Stimulated activated CD4-positive, alpha-beta T cell treated with anti-CD3 and anti-CD28 coated beads, TNF-alpha, amount 100 ng/mL, for 1 hour (primary cell): Measurements from ENCODE around the gene SERAC1.
"Not testable (repeated sequence)": the region's sequence is repeated elsewhere in the genome, so short reads cannot be mapped to it uniquely, and the experiment has no call there.

Source experiments
- DNase-seq, 3 donors: peaks; one replicate each; pipeline ENCODE4 v3.0.0-alpha.2; 2020; ENCODE audit warnings: low read depth in 3 of 3, low spot score in 1 of 3

The SERAC1 gene

DNA sequence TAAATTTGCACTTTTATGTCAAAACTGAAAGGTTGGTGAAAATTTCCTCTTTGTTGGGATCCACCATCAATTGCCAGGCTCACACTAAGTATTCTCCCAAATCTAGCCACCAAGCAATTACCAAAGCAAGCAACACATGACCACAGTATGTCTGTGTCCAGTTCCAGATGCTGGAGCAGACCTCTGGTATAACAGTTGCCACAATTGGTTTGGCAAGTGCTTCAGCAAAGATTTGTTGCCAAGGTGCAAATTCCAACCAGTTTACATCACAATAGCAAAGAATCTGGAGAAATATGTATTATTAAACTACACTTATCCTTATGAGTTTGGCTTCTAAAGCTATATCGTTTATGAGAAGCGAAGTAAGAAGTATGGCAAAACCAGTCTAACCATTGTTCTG is 6.5 kb upstream of the SERAC1 start:
- no peak for DNase-seq

- no peak for DNase-seq
Observed at GRCh38 chr6:158174024-158174423, 6.0 kb upstream of the SERAC1 start.

DNA sequence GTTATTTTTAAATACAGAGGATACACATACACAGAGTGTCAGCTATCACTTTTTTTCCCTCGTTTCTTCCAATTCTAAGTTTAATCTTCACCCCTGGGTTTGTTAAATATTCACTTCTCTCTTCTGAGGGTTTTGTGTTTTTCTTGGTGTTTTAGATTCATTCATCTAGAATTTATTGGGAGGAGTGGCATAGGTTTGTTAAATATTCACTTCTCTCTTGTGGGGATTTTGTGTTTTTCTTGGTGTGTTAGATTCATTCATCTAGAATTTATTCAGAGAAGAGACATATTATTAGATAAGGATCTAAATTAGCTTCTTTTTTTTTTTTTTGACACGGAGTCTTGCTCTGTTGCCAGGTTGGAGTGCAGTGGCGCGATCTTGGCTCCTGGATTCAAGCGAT is 3.9 kb upstream of the SERAC1 start:
- no peak for DNase-seq

DNA sequence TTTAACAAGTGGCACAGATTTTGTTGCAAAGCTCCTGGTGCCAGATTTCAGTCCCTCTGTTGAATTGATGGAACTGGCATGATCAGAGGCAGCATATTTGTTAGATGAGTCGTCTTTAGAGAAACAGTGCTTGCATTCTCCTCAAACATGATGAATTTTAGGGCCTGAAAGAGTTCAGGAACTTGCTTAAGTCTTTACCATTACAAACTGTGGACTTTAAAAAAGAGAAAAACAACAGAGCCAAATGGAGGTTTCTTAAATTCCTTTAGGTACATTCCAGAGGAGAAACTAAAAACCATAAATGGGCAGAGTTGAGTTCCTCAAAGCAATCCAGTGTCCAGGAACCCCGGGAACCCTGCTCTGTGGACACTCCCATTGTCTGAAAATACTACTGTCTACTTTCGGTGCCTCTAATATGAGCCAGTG is 2.6 kb upstream of the SERAC1 start:
- no peak for DNase-seq

GRCh38 chr6:158169634-158170033 is 1.6 kb upstream of the SERAC1 start:
- DNase-seq = not testable (repeated sequence)

GRCh38 chr6:158165919-158166416 is 2.1 kb downstream of the SERAC1 start:
- DNase-seq = no peak

GRCh38 chr6:158164579-158165170 is 3.4 kb downstream of the SERAC1 start:
- DNase-seq = no peak

DNA sequence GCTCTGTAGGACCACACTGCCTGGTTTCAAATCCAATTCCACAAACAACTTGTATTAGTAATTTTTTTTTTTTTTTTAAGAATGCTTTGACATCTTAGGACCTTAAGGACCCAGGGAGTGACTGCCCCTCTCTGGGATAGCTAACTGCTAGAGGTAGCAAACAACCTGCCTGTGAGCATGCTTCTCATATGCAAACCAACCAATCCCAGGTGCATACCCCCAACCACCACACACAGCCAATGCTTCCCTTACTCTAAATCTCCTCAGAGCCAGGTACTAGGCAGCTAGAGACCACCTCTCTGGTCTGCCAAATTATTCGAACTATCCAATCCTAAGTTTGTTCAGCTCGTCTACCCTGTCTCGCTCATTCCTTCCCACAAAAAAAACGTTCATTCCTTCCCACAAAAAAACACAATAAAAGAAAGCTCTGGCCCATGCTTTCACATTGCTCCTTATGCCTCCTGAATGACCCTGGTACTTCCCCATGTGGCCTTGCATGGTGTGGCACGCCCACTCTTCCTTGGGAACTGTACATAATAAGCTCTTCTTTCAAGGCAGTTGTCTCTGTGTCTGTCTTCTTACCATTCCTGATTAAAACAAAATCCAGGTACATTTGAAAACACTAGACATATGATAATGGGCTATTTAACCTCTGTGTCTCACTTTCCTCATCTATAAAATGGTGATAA is 6.4 kb downstream of the SERAC1 start:
- no peak for DNase-seq

DNA sequence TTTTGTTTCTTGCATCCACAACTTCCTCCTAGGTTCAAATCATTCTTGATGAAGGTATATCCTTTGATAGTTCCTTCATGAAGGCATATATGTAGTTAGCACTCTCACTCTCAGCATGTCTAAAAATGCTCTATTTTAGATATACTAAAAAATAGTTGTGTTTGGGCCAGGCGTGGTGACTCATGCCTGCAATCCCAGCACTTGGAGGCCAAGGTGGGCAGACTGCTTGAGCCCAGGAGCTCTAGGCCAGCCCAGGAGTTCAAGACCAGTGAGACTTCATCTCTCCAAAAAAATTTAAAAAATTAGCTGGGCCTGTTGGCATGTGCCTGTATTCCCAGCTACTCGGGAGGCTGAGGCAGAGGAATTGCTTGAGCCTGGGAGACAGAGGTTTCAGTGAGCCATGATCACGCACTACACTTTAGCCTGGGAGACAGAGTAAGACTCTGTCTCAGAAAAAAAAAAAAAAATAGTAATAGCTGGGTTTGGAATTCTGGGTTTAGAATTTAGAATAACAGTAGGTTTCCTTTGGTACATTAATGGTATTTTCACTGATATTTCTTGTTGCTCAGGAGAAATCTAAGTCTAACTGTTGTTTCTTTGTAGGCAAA is 7.0 kb downstream of the SERAC1 start:
- DNase-seq = no peak

- DNase-seq = no peak
Observed at GRCh38 chr6:158158748-158159147, 9.3 kb downstream of the SERAC1 start.

GRCh38 chr6:158158123-158158522 is 9.9 kb downstream of the SERAC1 start:
- DNase-seq = no peak

DNA sequence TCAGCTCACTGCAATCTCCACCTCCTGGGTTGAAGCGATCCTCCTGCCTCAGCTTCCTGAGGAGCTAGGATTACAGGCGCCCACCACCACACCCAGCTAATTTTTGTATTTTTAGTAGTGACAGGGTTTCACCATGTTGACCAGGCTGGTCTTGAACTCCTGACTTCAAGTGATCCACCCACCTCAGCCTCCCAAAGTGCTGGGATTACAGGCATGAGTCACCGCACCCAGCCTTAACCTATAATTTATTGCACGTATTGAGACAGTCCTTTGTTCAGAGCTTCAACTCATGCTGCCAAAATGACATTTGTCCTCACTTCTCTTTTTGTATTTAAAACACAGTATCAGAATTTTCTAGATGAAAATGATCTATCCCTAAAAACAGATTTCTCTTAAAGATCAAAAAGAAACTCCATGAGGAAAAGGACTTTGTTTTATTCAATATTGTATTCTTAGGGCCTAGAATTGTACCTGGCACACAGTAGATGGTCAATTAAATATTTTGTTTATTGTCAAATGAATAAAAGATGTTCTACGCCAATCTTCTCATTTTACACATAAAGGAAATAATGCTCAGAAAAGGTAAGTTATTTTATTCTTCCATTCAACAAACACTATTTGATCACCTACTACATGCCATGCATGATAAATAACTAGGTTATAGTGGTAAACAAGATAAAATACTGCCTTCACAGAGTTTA is 10.8 kb downstream of the SERAC1 start:
- DNase-seq = no peak

DNA sequence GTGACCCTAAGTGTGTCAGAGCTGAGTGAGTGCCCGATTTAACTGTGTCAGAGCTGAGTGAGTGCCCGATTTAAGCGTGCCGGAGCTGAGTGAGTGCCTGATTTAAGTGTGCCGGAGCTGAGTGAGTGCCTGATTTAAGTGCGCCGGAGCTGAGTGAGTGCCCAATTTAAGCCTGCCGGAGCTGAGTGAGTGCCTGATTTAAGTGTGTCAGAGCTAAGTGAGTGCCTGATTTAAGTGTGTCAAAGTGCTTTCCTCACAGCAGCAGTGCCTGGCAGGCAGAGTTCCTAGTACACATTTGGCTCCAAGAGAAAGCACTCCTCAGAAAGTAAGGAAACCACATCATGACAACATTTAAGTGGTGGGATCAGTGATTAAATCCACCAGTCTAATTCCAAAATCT is 13.2 kb downstream of the SERAC1 start:
- no peak for DNase-seq

DNA sequence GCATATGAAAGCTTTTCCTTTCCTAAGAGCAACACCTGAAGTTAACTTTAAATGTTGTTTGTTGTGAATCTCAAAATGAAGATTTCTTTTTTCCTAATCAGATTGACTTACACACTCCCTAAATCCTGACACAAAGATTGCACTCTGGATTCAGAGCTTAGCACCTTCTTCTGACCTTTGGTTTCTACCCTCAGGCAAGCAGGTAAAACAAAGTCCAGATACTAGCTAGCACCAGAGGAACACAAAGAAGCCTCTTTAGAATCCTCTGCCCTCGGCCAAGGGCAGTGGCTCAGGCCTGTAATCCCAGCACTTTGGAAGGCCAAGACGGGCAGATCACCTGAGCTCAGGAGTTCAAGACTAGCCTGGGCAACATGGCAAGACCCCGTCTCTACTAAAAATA is 14.5 kb downstream of the SERAC1 start:
- DNase-seq = no peak

DNA sequence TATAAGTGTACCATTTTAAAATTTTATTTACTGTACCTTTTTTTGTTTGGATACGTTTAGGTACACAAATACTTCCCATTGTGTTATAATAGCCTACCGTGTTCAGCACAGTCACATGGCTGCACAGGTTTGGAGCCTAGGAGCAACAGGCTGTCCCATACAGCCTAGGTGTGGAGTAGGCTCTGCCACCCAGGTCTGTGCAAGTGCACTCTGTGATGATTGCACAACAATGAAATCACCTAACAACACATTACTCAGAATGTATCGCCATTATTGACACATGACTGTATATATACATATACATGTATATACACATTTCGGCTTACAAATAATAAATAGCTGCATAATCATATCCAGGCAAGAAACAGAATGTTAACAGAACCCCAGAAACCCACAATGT is 15.4 kb downstream of the SERAC1 start:
- no peak for DNase-seq

- DNase-seq = not testable (repeated sequence)
Observed at GRCh38 chr6:158152025-158152424, 16.0 kb downstream of the SERAC1 start.

GRCh38 chr6:158150701-158151100 is 17.4 kb downstream of the SERAC1 start:
- no peak for DNase-seq

DNA sequence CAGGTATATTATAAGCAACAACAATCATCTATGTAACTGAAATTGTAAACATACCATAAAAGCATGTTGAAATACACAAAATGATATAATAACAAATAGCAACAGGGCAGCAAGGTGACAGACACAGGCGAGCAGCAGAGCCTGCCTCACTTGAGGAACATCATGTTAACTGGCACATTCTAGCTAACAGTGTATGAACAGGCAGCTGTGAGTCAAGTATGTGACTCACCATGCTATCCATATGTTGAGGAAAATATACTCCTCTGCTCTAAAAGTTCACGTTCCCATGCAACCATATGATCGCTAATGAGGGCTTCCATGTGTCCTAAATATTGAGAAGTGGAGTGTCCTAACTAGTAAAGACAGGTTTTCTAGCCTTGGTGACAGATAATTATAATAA is 18.4 kb downstream of the SERAC1 start:
- no peak for DNase-seq

- DNase-seq = no peak
Observed at GRCh38 chr6:158143700-158144099, 24.4 kb downstream of the SERAC1 start.

GRCh38 chr6:158142789-158143188 is 25.3 kb downstream of the SERAC1 start:
- DNase-seq = no peak

- DNase-seq = no peak
Observed at GRCh38 chr6:158131926-158132325, 36.1 kb downstream of the SERAC1 start.

DNA sequence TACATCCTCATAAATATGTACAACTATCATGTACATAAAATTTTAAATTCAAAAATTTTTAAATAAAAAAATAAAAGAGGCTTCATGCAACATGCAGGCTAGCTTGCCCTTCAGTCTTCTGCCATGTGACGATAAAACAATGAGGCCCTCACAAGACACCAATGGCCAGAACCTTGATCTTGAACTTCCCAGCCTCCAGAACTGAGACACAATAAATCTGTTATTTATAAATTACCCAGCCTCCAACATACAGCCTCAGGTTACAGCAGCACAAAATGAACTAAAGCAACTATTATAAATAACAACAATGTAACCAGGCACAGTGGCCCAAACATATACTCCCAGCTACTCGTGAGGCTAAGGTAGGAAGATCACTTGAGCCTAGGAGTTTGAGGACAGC is 42.8 kb downstream of the SERAC1 start:
- DNase-seq = no peak
